ENCODE data around the gene ERG.

Gene ERG

GRCh38 chr21:38478782-38479181, 19.5 kb downstream of the ERG start:
- POLR2A ChIA-PET (ENCODE audit: low non-redundant PET): no interaction called here

DNA sequence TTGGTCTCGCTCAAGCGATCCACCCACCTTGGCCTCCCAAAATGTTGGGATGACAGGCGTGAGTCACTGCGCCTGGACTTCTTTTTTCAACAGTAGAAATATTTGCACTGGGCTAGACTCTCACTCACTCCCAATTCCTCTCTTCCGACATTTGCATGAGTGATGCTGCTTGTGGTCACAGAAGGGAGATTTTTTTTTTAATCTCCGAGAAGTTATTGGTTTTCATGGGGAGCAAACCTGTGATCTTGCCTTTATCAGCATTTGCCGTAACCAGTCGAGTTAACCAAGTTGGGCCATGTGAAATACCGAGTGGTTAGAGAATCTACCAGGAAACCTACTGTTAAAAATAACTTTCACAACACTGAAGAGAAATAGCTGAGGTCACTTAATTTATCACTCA, 21.1 kb downstream of the ERG start:
- CTCF ChIA-PET: no interaction called here
- TF ChIP-seq, protein P1, sequence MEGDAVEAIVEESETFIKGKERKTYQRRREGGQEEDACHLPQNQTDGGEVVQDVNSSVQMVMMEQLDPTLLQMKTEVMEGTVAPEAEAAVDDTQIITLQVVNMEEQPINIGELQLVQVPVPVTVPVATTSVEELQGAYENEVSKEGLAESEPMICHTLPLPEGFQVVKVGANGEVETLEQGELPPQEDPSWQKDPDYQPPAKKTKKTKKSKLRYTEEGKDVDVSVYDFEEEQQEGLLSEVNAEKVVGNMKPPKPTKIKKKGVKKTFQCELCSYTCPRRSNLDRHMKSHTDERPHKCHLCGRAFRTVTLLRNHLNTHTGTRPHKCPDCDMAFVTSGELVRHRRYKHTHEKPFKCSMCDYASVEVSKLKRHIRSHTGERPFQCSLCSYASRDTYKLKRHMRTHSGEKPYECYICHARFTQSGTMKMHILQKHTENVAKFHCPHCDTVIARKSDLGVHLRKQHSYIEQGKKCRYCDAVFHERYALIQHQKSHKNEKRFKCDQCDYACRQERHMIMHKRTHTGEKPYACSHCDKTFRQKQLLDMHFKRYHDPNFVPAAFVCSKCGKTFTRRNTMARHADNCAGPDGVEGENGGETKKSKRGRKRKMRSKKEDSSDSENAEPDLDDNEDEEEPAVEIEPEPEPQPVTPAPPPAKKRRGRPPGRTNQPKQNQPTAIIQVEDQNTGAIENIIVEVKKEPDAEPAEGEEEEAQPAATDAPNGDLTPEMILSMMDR (conservative IDR thresholded peaks at IDR 0.05; ENCODE audit: low read depth): no peak
- no peak for DNase-seq (ENCODE audit: low spot score)
- H3K27ac ChIP-seq: no peak overlapping the region
- POLR2A ChIA-PET (ENCODE audit: low non-redundant PET): no interaction called here

More at GRCh38 chr21:38478782-38479181, 19.5 kb downstream of the ERG start:
- CTCF ChIA-PET: no interaction called here
- TF ChIP-seq, protein P1 (conservative IDR thresholded peaks at IDR 0.05; ENCODE audit: low read depth): no peak
- H3K27ac ChIP-seq: peak overlapping the region; percentile 44; the same call in 1 of the 2 replicates
- peak; percentile 77 for DNase-seq (ENCODE audit: low spot score)

DNA sequence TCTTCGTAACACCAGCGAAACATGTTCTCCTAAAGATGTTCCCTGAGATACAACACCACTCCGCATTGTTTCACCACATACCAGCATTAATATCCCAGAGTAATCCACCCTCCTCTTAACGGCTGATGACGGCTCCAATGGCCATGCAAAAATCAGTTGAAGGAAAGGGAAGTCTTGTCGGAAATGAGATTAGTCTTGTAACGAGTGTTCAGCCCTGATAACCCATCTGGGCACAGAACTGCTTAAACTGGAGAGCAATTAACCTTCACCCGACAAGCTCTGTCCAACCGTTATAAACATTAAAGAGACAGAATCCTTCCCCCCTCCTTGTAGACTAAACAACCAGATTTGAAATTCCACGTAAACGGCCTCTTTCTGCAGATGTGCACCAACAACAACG, 21.9 kb downstream of the ERG start:
- no peak overlapping the region for H3K27ac ChIP-seq
- TF ChIP-seq, protein P1 (conservative IDR thresholded peaks at IDR 0.05; ENCODE audit: low read depth): no peak
- POLR2A ChIA-PET (ENCODE audit: low non-redundant PET): no interaction called here
- no peak for DNase-seq (ENCODE audit: low spot score)
- CTCF ChIA-PET: interaction anchor here (0.8 kb wide), 1 partner anchor 59 kb away, joined by 4 read pairs; no protein-coding TSS in a partner anchor

DNA sequence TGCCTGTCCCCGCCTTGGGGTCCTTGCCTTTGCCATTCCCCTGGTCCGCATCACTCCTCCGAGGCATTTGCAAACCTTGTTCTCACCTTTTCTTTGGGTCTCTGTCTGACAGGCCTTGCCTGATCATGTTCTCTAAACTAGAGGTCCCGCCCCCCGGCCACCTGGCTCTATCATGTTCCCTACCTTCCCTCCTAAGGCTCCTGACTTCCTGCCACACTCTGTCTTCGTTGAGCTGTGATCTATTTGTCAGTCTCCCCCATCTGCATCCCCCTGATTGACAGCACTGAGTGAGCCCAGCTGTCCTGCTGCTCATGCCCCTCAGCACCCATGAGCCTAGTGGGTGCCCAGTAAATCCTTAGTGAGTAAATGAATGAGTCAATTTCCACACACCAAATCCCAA, 22.8 kb downstream of the ERG start:
- POLR2A ChIA-PET (ENCODE audit: low non-redundant PET): no interaction called here
- TF ChIP-seq, protein P1 (conservative IDR thresholded peaks at IDR 0.05; ENCODE audit: low read depth): no peak
- DNase-seq (ENCODE audit: low spot score): no peak
- CTCF ChIA-PET: interaction anchor here (0.8 to 1.3 kb wide), 2 partner anchors 58 to 307 kb away, joined by 4 to 5 read pairs; no protein-coding TSS in a partner anchor
- H3K27ac ChIP-seq: no peak overlapping the region

DNA sequence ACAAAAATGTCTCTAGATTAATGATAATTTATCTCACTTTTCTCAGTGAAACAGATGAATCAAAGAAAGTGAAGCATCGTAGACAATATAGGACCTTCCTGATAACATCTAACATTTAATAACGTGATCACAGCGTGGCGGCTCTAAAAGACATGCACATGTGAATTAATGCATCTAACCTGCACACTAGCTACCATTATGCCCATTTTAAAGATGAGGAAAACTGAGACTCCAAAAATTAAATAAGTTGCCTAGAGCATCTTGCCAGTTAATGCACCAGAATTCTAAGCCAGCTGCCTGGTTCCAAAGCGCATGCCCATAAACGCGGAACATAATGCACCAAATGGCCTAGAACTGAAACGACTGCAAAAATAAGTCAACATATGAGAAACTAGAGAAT, 23.5 kb downstream of the ERG start:
- ChIA-PET POLR2A (ENCODE audit: low non-redundant PET) (no interaction called here), CTCF (interaction anchor here (0.6 to 1.3 kb wide), 2 partner anchors 306 to 345 kb away, joined by 3 to 5 read pairs; no protein-coding TSS in a partner anchor)
- DNase-seq (ENCODE audit: low spot score): no peak
- TF ChIP-seq, protein P1 (conservative IDR thresholded peaks at IDR 0.05; ENCODE audit: low read depth): no peak
- no peak overlapping the region for H3K27ac ChIP-seq

- ChIA-PET POLR2A (ENCODE audit: low non-redundant PET) (no interaction called here), CTCF (interaction anchor here (1.3 kb wide), 1 partner anchor 305 kb away, joined by 5 read pairs; no protein-coding TSS in a partner anchor)
- H3K27ac ChIP-seq: no peak overlapping the region
- TF ChIP-seq, protein P1 (conservative IDR thresholded peaks at IDR 0.05; ENCODE audit: low read depth): no peak
- no peak for DNase-seq (ENCODE audit: low spot score)
Observed at GRCh38 chr21:38474124-38474523, 24.2 kb downstream of the ERG start.
